Measurements from ENCODE around the gene MAPK7.

MAPK7 gene

DNA sequence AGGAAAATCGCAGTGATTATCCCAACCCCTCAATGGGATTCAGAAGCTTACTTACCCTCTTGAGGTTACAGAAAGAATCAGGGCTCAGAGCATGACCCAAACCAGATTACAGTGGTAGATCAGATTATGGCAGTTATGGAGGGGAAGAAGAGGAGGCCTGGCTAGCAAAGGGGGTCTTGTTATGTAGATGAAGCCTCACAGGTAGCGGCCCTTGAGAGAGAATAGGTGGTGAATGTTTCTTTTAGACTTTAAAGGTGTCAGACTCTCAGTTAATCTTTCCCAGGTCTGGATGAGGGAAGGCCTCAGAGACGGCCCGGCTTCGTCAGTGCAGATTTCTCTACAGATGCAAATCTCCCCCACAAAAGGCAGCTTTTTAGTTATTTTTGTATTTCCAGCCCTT is 48.3 kb downstream of the MAPK7 start:
- POLR2A ChIA-PET = no interaction called here
- Histone ChIP-seq H3K9me3 (ENCODE audit: control extremely low read depth in 1 of 5, control insufficient read depth in 4 of 5, insufficient read depth in 2 of 5, low read depth in 1 of 5, low read length in 4 of 5) (no peaks in the 10 kb centered on the region), H3K27me3 (replicated peaks in 2 of 5; ENCODE audit: control insufficient read depth in 4 of 5, insufficient read depth in 5 of 5, low read length in 4 of 5) (no peaks in the 10 kb centered on the region), H3K27ac (ENCODE audit: insufficient read depth in 1 of 2, low read depth in 1 of 2, low read length in 2 of 2, poor library complexity in 1 of 2, severe bottlenecking in 2 of 2) (no peak overlapping the region), H3K4me3 (ENCODE audit: control insufficient read depth in 1 of 7, extremely low read depth in 1 of 7, insufficient read depth in 4 of 7, low read depth in 2 of 7, low read length in 6 of 7) (no peak overlapping the region), H3K4me1 (ENCODE audit: control extremely low read depth in 1 of 4, control insufficient read depth in 4 of 4, insufficient read depth in 4 of 4, low read length in 3 of 4) (no peaks in the 10 kb centered on the region), H3K36me3 (ENCODE audit: control insufficient read depth in 4 of 4, insufficient read depth in 4 of 4, low read length in 3 of 4) (no peaks in the 10 kb centered on the region)
- WGBS (ENCODE audit: insufficient coverage) = 93% methylated on average over 4 of the region's 5 CpGs
- no peak for DNase-seq
- CTCF ChIA-PET = interaction anchor here (0.5 to 2.7 kb wide), 3 partner anchors 9 to 30 kb away, joined by 3 to 6 read pairs (median 5); no protein-coding TSS in a partner anchor

DNA sequence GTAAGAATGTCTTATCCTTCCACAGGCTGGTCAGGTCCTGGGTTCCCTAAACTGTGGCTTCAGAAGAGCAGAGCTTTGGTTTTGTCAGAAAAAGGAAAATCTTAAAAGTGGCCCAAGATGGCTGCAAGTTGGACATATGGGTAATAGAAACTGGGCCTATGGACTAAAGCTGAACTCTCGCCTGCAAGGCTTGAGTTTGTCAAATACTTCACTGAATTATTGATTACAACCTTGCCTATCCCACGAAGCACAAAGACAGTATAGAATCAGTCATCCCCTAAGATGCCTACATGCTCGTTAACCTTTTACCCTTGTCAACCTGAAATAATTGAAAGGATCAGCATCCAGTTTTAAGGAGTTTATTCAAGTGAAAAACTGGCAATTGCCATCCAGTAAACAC is 53.4 kb downstream of the MAPK7 start:
- ChIA-PET POLR2A (no interaction called here), CTCF (interaction anchor here (1.4 kb wide), 1 partner anchor 48 kb away, joined by 3 read pairs; no protein-coding TSS in a partner anchor)
- no peaks in the 10 kb centered on the region for H3K36me3 ChIP-seq (ENCODE audit: control insufficient read depth in 4 of 4, insufficient read depth in 4 of 4, low read length in 3 of 4)
- H3K27ac ChIP-seq (ENCODE audit: insufficient read depth in 1 of 2, low read depth in 1 of 2, low read length in 2 of 2, poor library complexity in 1 of 2, severe bottlenecking in 2 of 2) = no peak overlapping the region
- 100% methylated on average over 2 of the region's 3 CpGs for WGBS (ENCODE audit: insufficient coverage)
- no peak for DNase-seq
- H3K4me3 ChIP-seq (ENCODE audit: control insufficient read depth in 1 of 7, extremely low read depth in 1 of 7, insufficient read depth in 4 of 7, low read depth in 2 of 7, low read length in 6 of 7) = no peak overlapping the region
- H3K27me3 ChIP-seq (replicated peaks in 2 of 5; ENCODE audit: control insufficient read depth in 4 of 5, insufficient read depth in 5 of 5, low read length in 4 of 5) = peaks cover 0 to 5% (median 0%) of the 10 kb centered on the region in 5 experiments
- no peaks in the 10 kb centered on the region for H3K9me3 ChIP-seq (ENCODE audit: control extremely low read depth in 1 of 5, control insufficient read depth in 4 of 5, insufficient read depth in 2 of 5, low read depth in 1 of 5, low read length in 4 of 5)
- H3K4me1 ChIP-seq (ENCODE audit: control extremely low read depth in 1 of 4, control insufficient read depth in 4 of 4, insufficient read depth in 4 of 4, low read length in 3 of 4) = no peaks in the 10 kb centered on the region
